ENCODE results near the gene UXS1.

The UXS1 gene

DNA sequence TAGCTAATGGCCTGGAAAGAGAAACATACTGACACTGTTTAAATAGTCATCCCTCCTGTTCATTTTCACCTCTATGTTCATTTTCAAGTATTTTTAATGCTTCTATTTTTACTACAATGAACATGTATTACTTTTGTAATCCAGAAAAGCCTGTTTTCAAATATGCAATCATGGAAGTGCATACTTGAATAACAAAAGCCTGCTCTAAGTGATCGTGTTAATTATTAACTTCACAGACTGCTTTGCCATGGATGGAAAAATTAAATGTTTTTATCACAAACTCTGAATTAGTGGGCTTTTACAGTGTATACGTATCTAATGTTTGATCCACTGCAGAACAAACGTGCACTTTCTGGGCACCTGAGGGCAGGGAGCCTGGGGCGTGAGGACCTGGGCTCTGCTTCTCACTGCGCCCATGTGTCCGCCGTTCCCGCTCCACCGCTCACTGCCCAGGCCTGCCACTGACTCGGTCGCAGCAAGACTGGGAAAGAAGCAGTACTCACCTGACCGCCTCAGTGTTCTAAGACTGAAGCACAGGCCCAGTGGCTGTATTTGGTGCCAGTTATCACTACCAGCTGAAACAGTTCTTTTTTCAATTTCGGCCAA lies 80.6 kb downstream of the UXS1 start:
- no peak for DNase-seq (ENCODE audit: low read depth in 2 of 2, low spot score in 1 of 2)

DNA sequence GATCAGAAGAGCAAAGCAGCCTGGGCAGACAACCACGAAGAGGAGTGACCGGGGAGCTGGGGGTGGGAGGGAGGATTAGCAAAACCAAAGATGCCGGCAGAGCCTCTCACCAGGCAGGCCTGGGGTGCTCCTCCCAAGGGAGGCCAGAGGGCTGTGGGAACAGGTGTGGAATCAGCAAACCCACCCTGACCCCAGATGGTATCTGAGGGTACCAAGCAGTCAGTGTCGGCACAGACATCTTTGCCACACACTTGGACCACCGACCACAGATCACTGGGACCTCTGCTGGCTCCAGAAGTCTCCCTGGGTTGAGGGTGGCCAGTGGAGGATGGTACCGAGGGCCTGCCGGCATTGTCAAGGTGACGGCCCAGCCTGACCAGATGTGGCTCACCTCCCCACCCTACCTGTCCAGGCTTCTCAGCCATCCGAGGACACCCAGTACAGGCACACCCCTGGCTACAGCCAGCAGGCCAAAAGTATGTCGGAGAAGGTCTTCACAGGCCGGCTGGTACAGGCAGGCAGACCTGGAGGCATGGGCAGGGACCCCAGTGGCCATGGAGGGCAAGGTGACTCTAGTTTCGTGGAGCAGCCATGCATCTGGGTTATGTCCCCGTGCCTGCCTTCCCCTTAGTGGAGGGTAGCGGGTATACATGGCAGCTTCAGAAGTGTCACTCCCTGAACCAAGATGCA lies 82.1 kb downstream of the UXS1 start:
- DNase-seq (ENCODE audit: low read depth in 2 of 2, low spot score in 1 of 2): no peak

DNA sequence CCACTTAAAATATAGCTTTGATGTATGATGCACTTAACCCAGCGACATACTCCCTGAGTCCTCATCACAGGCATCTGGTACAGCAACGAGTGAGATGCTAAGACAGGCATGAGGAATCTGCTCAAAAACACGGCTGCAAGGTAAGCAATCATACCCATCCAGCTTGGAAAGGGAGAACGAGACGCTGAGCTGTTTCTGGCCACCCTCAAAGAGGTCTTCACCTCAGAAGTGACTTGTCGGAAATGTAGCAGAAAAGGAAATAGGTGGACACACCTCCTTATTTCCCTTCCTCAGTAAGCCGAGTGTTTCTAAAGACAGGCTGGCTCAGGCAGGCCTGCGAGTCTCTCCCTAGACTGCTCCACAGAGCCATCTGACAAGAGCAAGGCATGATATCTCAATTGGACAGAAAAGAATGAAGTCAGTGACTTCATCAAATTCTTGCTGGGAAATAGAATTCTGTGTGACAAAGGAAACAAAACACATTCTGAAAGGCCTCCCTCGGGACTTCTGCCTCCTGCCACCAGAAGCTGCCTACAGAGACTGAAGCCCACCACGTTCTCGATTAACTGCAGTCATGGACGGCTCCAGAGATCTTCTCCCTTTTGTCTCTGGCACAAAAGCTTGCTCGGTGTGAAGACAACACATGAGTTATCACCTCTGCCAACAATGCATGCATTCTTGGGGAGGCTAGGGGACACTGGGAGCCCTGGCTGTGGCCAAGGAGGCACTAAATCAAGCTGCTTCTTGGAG lies 84.3 kb downstream of the UXS1 start:
- DNase-seq (ENCODE audit: low read depth in 2 of 2, low spot score in 1 of 2): no peak

- no peak for DNase-seq (ENCODE audit: low read depth in 2 of 2, low spot score in 1 of 2)
These were observed 85.3 kb downstream of the UXS1 start for GRCh38 chr2:106108791-106109190.

GRCh38 chr2:106108351-106108750 lies 85.8 kb downstream of the UXS1 start:
- DNase-seq (ENCODE audit: low read depth in 2 of 2, low spot score in 1 of 2): no peak

GRCh38 chr2:106107509-106108131 lies 86.5 kb downstream of the UXS1 start:
- no peak for DNase-seq (ENCODE audit: low read depth in 2 of 2, low spot score in 1 of 2)

DNA sequence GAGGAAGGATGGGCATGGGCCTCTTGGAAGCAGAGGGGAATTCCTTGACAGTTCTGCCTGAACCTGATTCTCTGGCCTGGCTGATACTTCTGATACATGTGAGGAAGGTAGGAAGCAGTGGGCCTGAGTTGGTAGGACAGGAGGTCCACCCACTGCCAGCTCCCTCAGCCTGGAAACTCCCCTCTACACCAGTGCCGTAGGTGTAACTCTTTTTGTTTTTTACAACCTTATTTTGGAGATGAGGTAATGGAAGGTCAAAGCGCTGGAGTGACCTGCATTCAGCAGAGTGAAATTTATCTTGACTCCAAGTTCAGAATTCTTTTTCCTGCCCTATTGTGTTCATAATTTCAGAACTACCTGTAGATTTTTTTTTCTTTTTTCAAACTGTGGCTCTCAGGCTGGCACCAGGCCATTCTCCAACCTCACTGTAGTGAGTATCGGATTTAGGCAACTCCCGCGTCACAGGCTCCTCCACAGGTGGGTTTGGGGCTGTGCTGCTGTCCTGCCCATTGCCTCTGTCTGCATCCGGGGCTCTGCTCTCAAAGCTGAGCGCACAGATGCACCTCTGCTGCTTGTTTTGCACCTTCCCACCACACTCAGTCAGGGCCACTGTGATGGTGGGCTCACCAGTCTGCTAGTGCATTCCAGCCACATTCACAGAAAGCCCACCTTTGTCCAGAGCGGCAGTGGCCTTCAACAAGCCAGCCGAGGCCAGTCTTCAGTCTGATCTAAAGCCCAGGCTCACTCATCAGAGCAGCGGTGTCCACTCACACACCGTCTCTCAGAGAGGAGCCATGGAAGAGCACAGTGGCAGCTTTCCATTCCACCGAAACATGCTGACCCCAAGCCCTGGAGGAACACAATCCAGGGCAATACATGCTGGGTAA lies 87.2 kb downstream of the UXS1 start:
- DNase-seq (ENCODE audit: low read depth in 2 of 2, low spot score in 1 of 2): no peak

DNA sequence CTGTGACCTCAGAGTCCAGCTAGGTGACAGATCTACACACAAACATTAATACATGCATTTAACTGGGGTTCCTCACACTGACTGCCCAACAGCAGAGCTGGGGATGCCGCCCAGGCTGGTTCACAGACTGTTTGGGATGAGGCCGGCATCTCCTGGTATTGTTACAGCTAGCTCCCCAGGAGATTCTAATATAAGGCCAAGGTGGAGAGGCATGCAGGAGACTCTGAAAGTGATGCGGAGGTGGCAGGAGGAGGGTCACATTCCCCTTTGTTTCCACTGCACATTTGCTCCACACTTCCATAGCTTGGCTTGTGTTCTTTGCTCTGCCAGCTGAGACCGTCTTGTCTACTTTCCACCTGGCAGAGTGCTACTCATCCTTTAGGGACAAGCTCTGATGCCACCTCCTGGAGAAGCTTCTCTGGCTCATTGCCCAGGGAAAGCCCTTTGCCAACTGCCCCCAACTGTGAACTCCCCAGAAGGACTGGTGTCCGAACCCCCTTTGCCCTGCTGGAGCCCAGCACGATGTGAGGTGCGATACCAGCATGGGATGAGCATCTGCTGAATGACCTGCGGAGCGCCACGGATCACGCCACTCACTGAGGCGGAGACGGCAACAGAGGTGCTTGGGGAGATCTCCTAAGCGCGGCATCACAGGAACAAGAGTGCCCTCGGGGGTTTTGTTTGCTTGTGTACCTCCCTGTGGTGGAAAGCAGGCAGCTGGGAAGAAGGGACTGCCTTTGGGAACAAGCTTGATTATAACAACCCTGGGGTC lies 88.8 kb downstream of the UXS1 start:
- no peak for DNase-seq (ENCODE audit: low read depth in 2 of 2, low spot score in 1 of 2)

DNA sequence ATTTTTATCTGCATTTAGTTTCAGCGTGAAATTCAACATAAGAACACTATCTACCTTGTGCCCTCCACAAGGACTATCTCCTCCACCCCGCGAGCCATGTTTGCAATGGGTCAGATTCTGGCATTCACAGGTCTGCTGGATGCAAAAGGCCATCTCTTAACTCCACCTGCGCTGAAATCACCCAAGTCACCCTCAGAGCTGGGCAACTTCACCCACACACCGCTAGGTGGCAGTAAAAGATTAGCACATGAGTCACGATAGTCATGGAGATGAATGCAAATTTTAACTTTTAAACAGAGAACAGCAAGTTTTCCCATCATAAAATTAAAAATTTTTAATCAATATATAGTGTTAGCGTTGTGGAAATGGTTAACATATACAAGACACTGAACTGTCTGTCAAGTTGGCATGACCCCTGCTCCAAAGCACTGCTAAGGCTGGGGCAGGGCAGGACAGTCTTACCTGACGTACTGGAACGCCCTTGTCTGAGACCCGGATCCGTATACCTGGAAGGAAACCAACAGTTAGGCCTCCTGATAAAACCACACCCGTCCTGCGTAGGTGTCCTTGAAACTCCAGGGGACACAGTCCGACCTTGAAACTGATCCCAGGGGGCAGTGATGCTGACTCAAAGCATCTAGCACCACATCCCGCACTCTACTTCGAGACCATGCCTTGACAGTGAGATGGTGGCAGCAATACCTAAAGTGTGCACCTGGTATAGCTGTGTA lies 89.6 kb downstream of the UXS1 start:
- DNase-seq (ENCODE audit: low read depth in 2 of 2, low spot score in 1 of 2): no peak

DNA sequence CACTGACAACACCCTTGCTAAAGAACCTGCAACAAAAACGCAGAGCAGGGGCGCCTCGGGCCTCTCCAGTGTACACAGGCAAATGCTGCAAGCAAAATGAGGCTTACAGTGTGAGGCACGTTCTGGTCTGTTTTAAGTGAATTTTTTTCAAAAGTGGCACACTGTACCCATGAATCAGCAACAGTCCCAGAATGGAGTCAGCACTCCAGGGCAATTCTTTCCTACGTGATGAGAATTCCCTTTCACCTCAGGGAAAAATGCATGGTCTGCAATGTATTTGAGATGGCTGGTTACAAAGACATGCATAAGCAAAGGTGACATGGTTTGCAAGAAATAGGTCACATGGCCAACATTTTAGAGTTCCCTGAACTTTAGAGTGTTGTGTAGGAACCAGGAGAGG lies 94.4 kb downstream of the UXS1 start:
- DNase-seq (ENCODE audit: low read depth in 2 of 2, low spot score in 1 of 2): no peak

DNA sequence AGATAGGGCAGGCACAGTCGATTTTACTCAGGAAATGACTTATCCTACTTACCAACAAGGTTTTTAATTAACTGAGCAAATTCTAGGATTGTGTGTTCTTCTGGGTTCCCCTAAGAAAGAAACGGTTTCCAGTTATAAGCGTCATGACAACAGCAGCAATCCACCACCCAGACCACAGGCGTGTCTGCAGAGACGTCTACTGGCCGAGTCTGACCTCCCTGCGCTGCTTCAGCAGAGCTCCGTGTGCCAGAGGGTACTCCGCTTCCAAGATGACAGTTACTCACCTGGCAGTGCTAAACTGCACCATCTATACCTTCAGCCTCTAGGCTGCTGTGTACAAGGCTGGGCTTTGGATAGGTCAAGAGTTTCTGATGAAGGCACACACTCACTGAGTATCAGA lies 95.4 kb downstream of the UXS1 start:
- no peak for DNase-seq (ENCODE audit: low read depth in 2 of 2, low spot score in 1 of 2)

GRCh38 chr2:106098081-106098480 lies 96.0 kb downstream of the UXS1 start:
- DNase-seq (ENCODE audit: low read depth in 2 of 2, low spot score in 1 of 2): no peak

DNA sequence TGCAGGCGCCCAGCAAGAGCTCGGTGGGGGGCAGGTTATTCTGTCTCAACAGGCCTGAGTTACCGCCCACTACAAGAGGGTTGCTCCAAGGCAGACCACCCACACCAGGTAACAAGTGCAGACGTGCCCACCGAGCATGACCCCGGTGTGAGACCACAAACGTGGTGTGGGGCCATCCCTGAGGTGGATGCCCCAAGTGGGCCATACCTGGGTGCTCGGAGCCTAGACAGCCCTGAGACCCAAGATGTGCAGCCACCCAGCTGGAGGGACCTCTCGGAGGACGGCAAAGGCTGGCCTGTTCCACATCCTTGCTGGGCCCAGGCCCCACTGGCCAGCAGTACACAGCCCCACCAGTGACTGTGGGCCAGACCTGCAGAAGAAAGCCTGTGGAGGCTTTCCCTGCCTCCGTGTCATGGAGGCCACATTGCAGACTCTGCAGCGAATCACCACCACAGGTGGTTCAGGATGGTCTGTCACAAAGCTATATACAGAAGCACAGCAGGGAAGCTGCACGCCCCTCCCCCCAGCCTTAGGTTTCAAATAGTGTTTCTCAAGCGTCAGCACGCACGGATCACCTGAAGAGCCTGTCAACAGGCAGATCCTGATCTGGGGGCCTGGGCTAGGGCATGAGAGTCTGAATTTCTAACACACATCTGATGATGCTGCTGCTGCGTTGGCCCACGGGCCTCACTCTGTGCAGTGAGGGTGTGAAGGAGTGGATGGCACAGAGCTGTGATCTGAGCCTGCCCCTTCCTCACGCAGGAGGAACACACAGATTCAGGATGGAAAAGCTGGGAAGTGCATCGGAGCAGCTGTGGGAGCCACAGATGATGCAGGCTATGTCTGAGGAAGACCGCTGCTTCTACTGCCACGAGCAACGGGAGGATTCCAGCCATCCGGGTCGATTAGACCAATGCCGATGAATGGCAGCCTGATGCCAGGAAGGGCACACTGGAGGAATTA lies 96.8 kb downstream of the UXS1 start:
- no peak for DNase-seq (ENCODE audit: low read depth in 2 of 2, low spot score in 1 of 2)

- DNase-seq (ENCODE audit: low read depth in 2 of 2, low spot score in 1 of 2): no peak
These were observed 97.6 kb downstream of the UXS1 start for GRCh38 chr2:106096299-106097037.

DNA sequence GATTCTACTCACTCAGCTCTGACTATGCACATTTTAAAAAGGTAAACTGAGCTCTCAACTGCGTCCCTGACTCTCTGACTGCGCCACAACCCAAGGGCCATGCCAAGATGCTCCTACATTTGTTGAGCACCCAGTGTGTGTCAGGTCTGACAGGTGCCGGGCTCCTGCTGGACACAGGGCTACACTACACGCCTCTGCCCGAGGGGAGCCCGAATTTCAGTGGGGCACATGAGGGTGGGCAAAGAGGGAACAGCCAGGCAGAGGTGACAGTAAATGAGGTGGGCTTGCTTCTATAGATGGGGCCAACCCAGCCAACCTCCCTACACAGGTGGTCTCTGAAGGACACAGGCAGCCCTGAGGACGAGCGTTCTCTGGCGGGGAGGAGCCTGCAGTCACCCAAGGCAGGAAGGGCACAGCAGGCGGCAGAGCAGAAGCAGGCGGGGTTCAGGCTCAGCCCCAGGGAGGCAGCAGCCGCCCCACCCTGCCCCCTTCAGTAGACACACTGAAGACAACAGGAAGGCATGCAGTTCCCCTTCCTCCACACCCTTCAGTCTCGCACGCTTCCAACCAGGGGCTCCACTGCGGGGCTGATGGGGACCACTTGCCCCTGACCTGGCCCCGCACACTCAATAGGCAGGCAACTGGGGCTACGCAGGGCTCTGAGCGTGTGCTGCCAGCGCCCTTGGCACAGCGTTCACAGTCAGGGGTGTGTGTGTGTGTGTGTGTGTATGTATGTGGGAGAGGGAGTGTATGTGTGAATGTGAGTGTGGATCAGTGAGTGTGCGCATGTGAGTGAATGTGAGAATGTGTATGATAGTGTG lies 98.4 kb downstream of the UXS1 start:
- DNase-seq (ENCODE audit: low read depth in 2 of 2, low spot score in 1 of 2): peak in 1 of 2 donors; percentile 58

- no peak for DNase-seq (ENCODE audit: low read depth in 2 of 2, low spot score in 1 of 2)
These were observed 99.8 kb downstream of the UXS1 start for GRCh38 chr2:106094131-106094841.
